BE2C (cell line): ENCODE measurements around the gene RNF152.

Source experiments
- DNase-seq: peaks from one replicate; pipeline ENCODE4 v3.0.0-alpha.2; 2020
- H3K27me3 ChIP-seq: fragments of 250-450 bp; sonication (Bioruptor Pico); 2 replicates; pipeline ENCODE4 v1.5.1; 2020; ENCODE audit warnings: mild to moderate bottlenecking
- H3K36me3 ChIP-seq: fragments of 250-450 bp; sonication (Bioruptor Pico); 2 replicates; pipeline ENCODE4 v1.5.1; 2020; ENCODE audit warnings: mild to moderate bottlenecking
- H3K4me1 ChIP-seq: fragments of 250-450 bp; sonication (Bioruptor Pico); 2 replicates; pipeline ENCODE4 v1.5.1; 2020
- H3K4me3 ChIP-seq: 2 replicates; pipeline ENCODE4 v1.5.1; 2011; ENCODE audit warnings: low read depth, low read length
- H3K9me3 ChIP-seq: fragments of 250-450 bp; sonication (Bioruptor Pico); 2 replicates; pipeline ENCODE4 v1.5.1; 2020
- CTCF ChIP-seq: IDR thresholded peaks from 2 replicates; pipeline ENCODE4 v1.5.1; 2012; ENCODE audit warnings: mild to moderate bottlenecking, low read depth, low read length

RNF152 gene

GRCh38 chr18:61854578-61855448, 38.0 kb downstream of the RNF152 start:
- Histone ChIP-seq H3K4me3 (no peak overlapping the region; the same call in 1 of the 2 replicates), H3K27me3 (no peaks in the 10 kb centered on the region), H3K9me3 (no peaks in the 10 kb centered on the region), H3K4me1 (peaks cover 3% of the 10 kb centered on the region), H3K36me3 (no peaks in the 10 kb centered on the region)
- no peak for TF ChIP-seq CTCF
- peak; percentile 50 for DNase-seq

- Histone ChIP-seq H3K27me3 (no peaks in the 10 kb centered on the region), H3K9me3 (no peaks in the 10 kb centered on the region), H3K36me3 (no peaks in the 10 kb centered on the region), H3K4me3 (no peak overlapping the region), H3K4me1 (peaks cover 3% of the 10 kb centered on the region)
- DNase-seq, result no peak
- TF ChIP-seq CTCF, result no peak
Measured at GRCh38 chr18:61853855-61854254, 39.0 kb downstream of the RNF152 start.

GRCh38 chr18:61852496-61852895, 40.3 kb downstream of the RNF152 start:
- DNase-seq, result no peak
- Histone ChIP-seq H3K9me3 (no peaks in the 10 kb centered on the region), H3K4me1 (peaks cover 3% of the 10 kb centered on the region), H3K36me3 (no peaks in the 10 kb centered on the region), H3K4me3 (no peak overlapping the region), H3K27me3 (no peaks in the 10 kb centered on the region)
- no peak for TF ChIP-seq CTCF

- no peak for DNase-seq
- no peak overlapping the region for H3K4me3 ChIP-seq
- H3K9me3 ChIP-seq, result no peaks in the 10 kb centered on the region
- H3K4me1 ChIP-seq, result peaks cover 3% of the 10 kb centered on the region
- no peaks in the 10 kb centered on the region for H3K36me3 ChIP-seq
- no peaks in the 10 kb centered on the region for H3K27me3 ChIP-seq
- TF ChIP-seq CTCF, result no peak
Measured at GRCh38 chr18:61851940-61852451, 40.8 kb downstream of the RNF152 start.

- H3K36me3 ChIP-seq, result no peaks in the 10 kb centered on the region
- no peak overlapping the region for H3K4me3 ChIP-seq
- DNase-seq, result no peak
- TF ChIP-seq CTCF, result no peak
- no peaks in the 10 kb centered on the region for H3K9me3 ChIP-seq
- no peaks in the 10 kb centered on the region for H3K27me3 ChIP-seq
- H3K4me1 ChIP-seq, result peaks cover 3% of the 10 kb centered on the region
Measured at GRCh38 chr18:61851279-61851678, 41.5 kb downstream of the RNF152 start.

GRCh38 chr18:61850756-61851155, 42.1 kb downstream of the RNF152 start:
- H3K4me1 ChIP-seq, result peaks cover 3% of the 10 kb centered on the region; the same call in 1 of the 2 replicates
- DNase-seq, result no peak
- no peaks in the 10 kb centered on the region for H3K9me3 ChIP-seq
- H3K4me3 ChIP-seq, result no peak overlapping the region
- H3K36me3 ChIP-seq, result no peaks in the 10 kb centered on the region
- H3K27me3 ChIP-seq, result no peaks in the 10 kb centered on the region
- TF ChIP-seq CTCF, result no peak
